A673 (cell line): ENCODE results near the gene TMEM220. TPM values are rescaled to one million over a fixed set of nuclear protein-coding genes. Genes with fewer than 3 reads are reported as not detected.

ENCODE experiments used
- BruUV-seq: library from RNA; stranded (reverse); fragments of 400-500 nt; replicated peaks from 2 replicates; lab custom pipeline; 2021; lab: Mats Ljungman, UMichigan
- CTCF ChIA-PET: fragments of 300-600 bp; sonication (Branson Sonifier 250); formaldehyde crosslinking; loops from one replicate; lab custom pipeline; 2022; ENCODE audit warnings: antibody characterized with exemption; lab: Charles Lee
- POLR2A ChIA-PET: fragments of 300-600 bp; sonication (Branson Sonifier 250); formaldehyde crosslinking; loops from one replicate; lab custom pipeline; 2022; ENCODE audit warnings: antibody characterized with exemption; ENCODE audit not compliant: low non-redundant PET; lab: Charles Lee
- DNase-seq: peaks from one replicate; pipeline ENCODE4 v3.0.0-alpha.2; 2015; ENCODE audit warnings: low spot score
- H3K27ac ChIP-seq: fragments of 200-600 bp; sonication (generic); 2 replicates; pipeline ENCODE4 v1.5.1; 2016; ENCODE audit warnings: mixed run types, low read depth, mild to moderate bottlenecking, mixed read lengths, antibody characterized with exemption, low read length; ENCODE audit not compliant: poor library complexity, severe bottlenecking
- H3K27me3 ChIP-seq: fragments of 200-600 bp; sonication (generic); replicated peaks from 2 replicates; pipeline ENCODE4 v1.6.1; 2017; ENCODE audit warnings: mixed run types, low read depth, mild to moderate bottlenecking, mixed read lengths, antibody characterized with exemption, low read length; ENCODE audit not compliant: insufficient read depth, poor library complexity
- H3K36me3 ChIP-seq: fragments of 200-600 bp; sonication (generic); 2 replicates; pipeline ENCODE4 v1.6.1; 2016; ENCODE audit warnings: mixed run types, mild to moderate bottlenecking, mixed read lengths, antibody characterized with exemption, low read length; ENCODE audit not compliant: insufficient read depth, poor library complexity, severe bottlenecking
- H3K4me1 ChIP-seq: fragments of 200-600 bp; sonication (generic); 2 replicates; pipeline ENCODE4 v1.6.1; 2017; ENCODE audit warnings: mixed run types, mild to moderate bottlenecking, mixed read lengths, antibody characterized with exemption, low read length; ENCODE audit not compliant: insufficient read depth, poor library complexity, severe bottlenecking
- H3K4me3 ChIP-seq: fragments of 200-600 bp; sonication (generic); 2 replicates; pipeline ENCODE4 v1.5.1; 2016; ENCODE audit warnings: low read depth, mixed run types, mild to moderate bottlenecking, mixed read lengths, low read length; ENCODE audit not compliant: poor library complexity, severe bottlenecking
- H3K9me3 ChIP-seq: fragments of 200-600 bp; sonication (generic); 2 replicates; pipeline ENCODE4 v1.6.1; 2016; ENCODE audit warnings: mixed run types, low read depth, mild to moderate bottlenecking, mixed read lengths, antibody characterized with exemption, low read length; ENCODE audit not compliant: poor library complexity, severe bottlenecking
- CTCF ChIP-seq: fragments of 300-800, 200-600 bp; sonication (generic); conservative IDR thresholded peaks from 2 replicates; pipeline ENCODE4 v1.5.1; 2017; ENCODE audit warnings: low read depth, mild to moderate bottlenecking, antibody characterized with exemption, low read length, moderate library complexity, mixed read lengths
- EZH2 ChIP-seq: fragments of 200-600 bp; sonication (generic); IDR thresholded peaks from 2 replicates; pipeline ENCODE4 v1.6.1; 2017; ENCODE audit warnings: borderline replicate concordance, low read depth, mild to moderate bottlenecking, mixed read lengths, antibody characterized with exemption, low read length; ENCODE audit not compliant: poor library complexity, severe bottlenecking
- intact Hi-C: fragments of 100-400 bp; cut with micrococcal nuclease; formaldehyde crosslinking; loops from one replicate; pipeline ENCODE4 v1.10.0; 2022; ENCODE audit not compliant: unreplicated experiment
- total RNA-seq: library from RNA; stranded (reverse); gene quantifications from 2 replicates; pipeline ENCODE4 v1.2.3, GENCODE V29; 2021

Gene TMEM220
- total RNA-seq, 1 experiment from 2014 or later = 0.11 TPM

DNA sequence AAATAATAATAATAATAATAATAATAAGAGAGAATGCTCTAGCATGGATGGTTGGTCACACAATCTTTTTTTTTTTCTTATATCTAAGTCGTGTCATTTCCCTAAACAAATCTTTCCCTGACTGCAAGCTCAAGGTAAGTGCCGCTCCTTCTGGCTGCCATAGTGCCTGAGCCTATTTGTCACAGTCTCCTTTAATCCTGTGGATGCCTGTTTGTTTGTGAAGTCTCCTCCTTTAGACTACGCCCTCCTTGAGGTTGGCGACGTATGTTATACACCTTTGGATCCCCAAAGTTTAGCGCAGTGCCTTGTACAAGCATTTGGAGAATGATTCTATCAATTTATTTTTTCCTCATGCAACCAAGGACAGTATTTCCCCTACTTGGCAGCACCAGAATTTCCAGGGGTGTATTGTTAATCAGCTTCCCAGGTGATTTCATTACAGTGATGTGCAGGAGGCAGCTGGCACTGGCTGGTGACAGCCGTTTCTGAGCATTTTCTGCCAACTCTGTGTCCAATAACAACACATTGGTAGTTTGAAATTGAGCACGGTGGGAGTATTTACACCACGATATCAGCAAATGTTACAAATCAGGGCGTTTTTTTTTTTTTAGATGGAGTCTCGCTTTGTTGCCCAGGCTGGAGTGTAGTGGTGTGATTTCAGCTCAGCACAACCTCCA lies 47.4 kb upstream of the TMEM220 start:
- no peak overlapping the region for H3K4me3 ChIP-seq
- no peak for DNase-seq
- no peaks in the 10 kb centered on the region for H3K36me3 ChIP-seq
- BruUV-seq = no TSS peak
- H3K9me3 ChIP-seq = peaks cover 11% of the 10 kb centered on the region
- H3K4me1 ChIP-seq = peaks cover 12% of the 10 kb centered on the region
- H3K27me3 ChIP-seq = peaks cover 78% of the 10 kb centered on the region
- ChIA-PET CTCF (no interaction called here), POLR2A (no interaction called here)
- no peak overlapping the region for H3K27ac ChIP-seq
- no peak for TF ChIP-seq EZH2
- no peak for TF ChIP-seq CTCF
- intact Hi-C loops = no loop called here

- ChIA-PET POLR2A (no interaction called here), CTCF (no interaction called here)
- TF ChIP-seq EZH2 (no peak), CTCF (no peak)
- intact Hi-C loops = no loop called here
- peaks cover 76% of the 10 kb centered on the region for H3K27me3 ChIP-seq
- no peak overlapping the region for H3K27ac ChIP-seq
- H3K4me1 ChIP-seq = peaks cover 12% of the 10 kb centered on the region
- no peak for DNase-seq
- H3K36me3 ChIP-seq = no peaks in the 10 kb centered on the region
- peaks cover 20% of the 10 kb centered on the region for H3K9me3 ChIP-seq
- H3K4me3 ChIP-seq = no peak overlapping the region
- BruUV-seq = no TSS peak
Measured at GRCh38 chr17:10776381-10776780, 46.6 kb upstream of the TMEM220 start.

GRCh38 chr17:10775740-10776356 lies 46.0 kb upstream of the TMEM220 start:
- intact Hi-C loops = no loop called here
- no peak for DNase-seq
- ChIA-PET CTCF (no interaction called here), POLR2A (no interaction called here)
- Histone ChIP-seq H3K4me1 (peaks cover 12% of the 10 kb centered on the region), H3K4me3 (no peak overlapping the region), H3K27ac (no peak overlapping the region), H3K27me3 (peaks cover 76% of the 10 kb centered on the region), H3K9me3 (peaks cover 20% of the 10 kb centered on the region), H3K36me3 (no peaks in the 10 kb centered on the region)
- no peak for TF ChIP-seq EZH2
- no peak for TF ChIP-seq CTCF
- no TSS peak for BruUV-seq
